Measurements from ENCODE around the gene TMPRSS9.

TMPRSS9 gene

GRCh38 chr19:2420490-2420889 lies 60.4 kb downstream of the TMPRSS9 start:
- H3K4me1 ChIP-seq (ENCODE audit: control insufficient read depth in 1 of 2, insufficient read depth in 2 of 2, low read length in 2 of 2), result peaks cover 0 to 1% of the 10 kb centered on the region in 2 experiments
- no peak for DNase-seq
- H3K23ac ChIP-seq (ENCODE audit: low read length), result no peak overlapping the region
- H2BK12ac ChIP-seq (ENCODE audit: low read length), result no peak overlapping the region
- H3K14ac ChIP-seq (ENCODE audit: low read length), result no peak overlapping the region
- H3K27me3 ChIP-seq (ENCODE audit: insufficient read depth, low read length), result no peaks in the 10 kb centered on the region
- no peak overlapping the region for H4K91ac ChIP-seq (ENCODE audit: low read depth, low read length)
- WGBS (ENCODE audit: extremely low coverage, insufficient coverage, insufficient read length), result no CpG with 5 or more reads among the region's 2 CpGs
- peaks cover 2% of the 10 kb centered on the region for H3K79me1 ChIP-seq (ENCODE audit: low read length)
- peaks cover 15 to 25% of the 10 kb centered on the region in 2 experiments for H3K36me3 ChIP-seq (ENCODE audit: control insufficient read depth in 1 of 2, insufficient read depth in 2 of 2, low read length in 2 of 2)
- no peaks in the 10 kb centered on the region for H3K79me2 ChIP-seq (ENCODE audit: control insufficient read depth, insufficient read depth, low read length, poor library complexity)
- H2BK120ac ChIP-seq (ENCODE audit: insufficient read depth, low read length, poor library complexity), result no peak overlapping the region
- H3K9ac ChIP-seq (ENCODE audit: low read length), result no peak overlapping the region
- no peak overlapping the region for H3K18ac ChIP-seq (ENCODE audit: low read length)
- no peak overlapping the region for H3K4me3 ChIP-seq (ENCODE audit: low read depth, low read length)
- H2AFZ ChIP-seq (ENCODE audit: insufficient read depth, low read length, poor library complexity), result no peak overlapping the region
- no peak overlapping the region for H4K8ac ChIP-seq (ENCODE audit: low read depth, low read length)
- no peak overlapping the region for H2AK5ac ChIP-seq (ENCODE audit: low read length)
- no peaks in the 10 kb centered on the region for H3K9me3 ChIP-seq (ENCODE audit: insufficient read depth, low read depth, low read length)
- H3K4ac ChIP-seq (ENCODE audit: low read depth, low read length), result no peak overlapping the region
- H2BK5ac ChIP-seq (ENCODE audit: low read depth, low read length, poor library complexity), result no peak overlapping the region
- H3K4me2 ChIP-seq (ENCODE audit: low read length), result no peak overlapping the region
- no peak overlapping the region for H4K12ac ChIP-seq (ENCODE audit: low read depth, low read length)
- no peak overlapping the region for H3K27ac ChIP-seq (ENCODE audit: low read depth, low read length)

- Histone ChIP-seq H3K27me3 (ENCODE audit: insufficient read depth, low read length) (no peaks in the 10 kb centered on the region), H4K91ac (ENCODE audit: low read depth, low read length) (no peak overlapping the region), H4K12ac (ENCODE audit: low read depth, low read length) (no peak overlapping the region), H3K4me2 (ENCODE audit: low read length) (no peak overlapping the region), H3K14ac (ENCODE audit: low read length) (no peak overlapping the region), H3K4me3 (ENCODE audit: low read depth, low read length) (no peak overlapping the region), H3K9me3 (ENCODE audit: insufficient read depth, low read depth, low read length) (peaks cover 1% of the 10 kb centered on the region), H3K79me2 (ENCODE audit: control insufficient read depth, insufficient read depth, low read length, poor library complexity) (peaks cover 2% of the 10 kb centered on the region), H3K23ac (ENCODE audit: low read length) (no peak overlapping the region), H3K9ac (ENCODE audit: low read length) (no peak overlapping the region), H2AK5ac (ENCODE audit: low read length) (no peak overlapping the region), H3K4me1 (ENCODE audit: control insufficient read depth in 1 of 2, insufficient read depth in 2 of 2, low read length in 2 of 2) (peaks cover 9 to 13% of the 10 kb centered on the region in 2 experiments), H4K8ac (ENCODE audit: low read depth, low read length) (no peak overlapping the region), H3K36me3 (ENCODE audit: control insufficient read depth in 1 of 2, insufficient read depth in 2 of 2, low read length in 2 of 2) (peaks cover 17 to 25% of the 10 kb centered on the region in 2 experiments), H3K79me1 (ENCODE audit: low read length) (peaks cover 2% of the 10 kb centered on the region), H3K27ac (ENCODE audit: low read depth, low read length) (no peak overlapping the region), H2AFZ (ENCODE audit: insufficient read depth, low read length, poor library complexity) (no peak overlapping the region), H3K18ac (ENCODE audit: low read length) (no peak overlapping the region), H3K4ac (ENCODE audit: low read depth, low read length) (no peak overlapping the region), H2BK120ac (ENCODE audit: insufficient read depth, low read length, poor library complexity) (no peak overlapping the region), H2BK12ac (ENCODE audit: low read length) (no peak overlapping the region), H2BK5ac (ENCODE audit: low read depth, low read length, poor library complexity) (no peak overlapping the region)
- WGBS (ENCODE audit: extremely low coverage, insufficient coverage, insufficient read length), result no CpG with 5 or more reads among the region's 23 CpGs
- no peak for DNase-seq
Observed at GRCh38 chr19:2421581-2422306, 61.7 kb downstream of the TMPRSS9 start.

- H3K4ac ChIP-seq (ENCODE audit: low read depth, low read length), result no peak overlapping the region
- no peaks in the 10 kb centered on the region for H3K27me3 ChIP-seq (ENCODE audit: insufficient read depth, low read length)
- no peak overlapping the region for H2AK5ac ChIP-seq (ENCODE audit: low read length)
- WGBS (ENCODE audit: extremely low coverage, insufficient coverage, insufficient read length), result no CpG with 5 or more reads among the region's 19 CpGs
- H3K23ac ChIP-seq (ENCODE audit: low read length), result no peak overlapping the region
- H3K4me1 ChIP-seq (ENCODE audit: control insufficient read depth in 1 of 2, insufficient read depth in 2 of 2, low read length in 2 of 2), result peaks cover 10 to 16% of the 10 kb centered on the region in 2 experiments
- no peak overlapping the region for H4K91ac ChIP-seq (ENCODE audit: low read depth, low read length)
- H2BK120ac ChIP-seq (ENCODE audit: insufficient read depth, low read length, poor library complexity), result no peak overlapping the region
- no peak overlapping the region for H2AFZ ChIP-seq (ENCODE audit: insufficient read depth, low read length, poor library complexity)
- no peak for DNase-seq
- H3K4me3 ChIP-seq (ENCODE audit: low read depth, low read length), result no peak overlapping the region
- no peak overlapping the region for H2BK12ac ChIP-seq (ENCODE audit: low read length)
- no peak overlapping the region for H4K8ac ChIP-seq (ENCODE audit: low read depth, low read length)
- H3K9ac ChIP-seq (ENCODE audit: low read length), result no peak overlapping the region
- H3K36me3 ChIP-seq (ENCODE audit: control insufficient read depth in 1 of 2, insufficient read depth in 2 of 2, low read length in 2 of 2), result peaks cover 13 to 21% of the 10 kb centered on the region in 2 experiments
- H3K14ac ChIP-seq (ENCODE audit: low read length), result no peak overlapping the region
- no peak overlapping the region for H3K4me2 ChIP-seq (ENCODE audit: low read length)
- H3K79me1 ChIP-seq (ENCODE audit: low read length), result peaks cover 10% of the 10 kb centered on the region
- peaks cover 1% of the 10 kb centered on the region for H3K9me3 ChIP-seq (ENCODE audit: insufficient read depth, low read depth, low read length)
- no peak overlapping the region for H3K27ac ChIP-seq (ENCODE audit: low read depth, low read length)
- no peak overlapping the region for H4K12ac ChIP-seq (ENCODE audit: low read depth, low read length)
- no peak overlapping the region for H3K18ac ChIP-seq (ENCODE audit: low read length)
- H2BK5ac ChIP-seq (ENCODE audit: low read depth, low read length, poor library complexity), result no peak overlapping the region
- peaks cover 11% of the 10 kb centered on the region for H3K79me2 ChIP-seq (ENCODE audit: control insufficient read depth, insufficient read depth, low read length, poor library complexity)
Observed at GRCh38 chr19:2423071-2423914, 63.2 kb downstream of the TMPRSS9 start.

DNA sequence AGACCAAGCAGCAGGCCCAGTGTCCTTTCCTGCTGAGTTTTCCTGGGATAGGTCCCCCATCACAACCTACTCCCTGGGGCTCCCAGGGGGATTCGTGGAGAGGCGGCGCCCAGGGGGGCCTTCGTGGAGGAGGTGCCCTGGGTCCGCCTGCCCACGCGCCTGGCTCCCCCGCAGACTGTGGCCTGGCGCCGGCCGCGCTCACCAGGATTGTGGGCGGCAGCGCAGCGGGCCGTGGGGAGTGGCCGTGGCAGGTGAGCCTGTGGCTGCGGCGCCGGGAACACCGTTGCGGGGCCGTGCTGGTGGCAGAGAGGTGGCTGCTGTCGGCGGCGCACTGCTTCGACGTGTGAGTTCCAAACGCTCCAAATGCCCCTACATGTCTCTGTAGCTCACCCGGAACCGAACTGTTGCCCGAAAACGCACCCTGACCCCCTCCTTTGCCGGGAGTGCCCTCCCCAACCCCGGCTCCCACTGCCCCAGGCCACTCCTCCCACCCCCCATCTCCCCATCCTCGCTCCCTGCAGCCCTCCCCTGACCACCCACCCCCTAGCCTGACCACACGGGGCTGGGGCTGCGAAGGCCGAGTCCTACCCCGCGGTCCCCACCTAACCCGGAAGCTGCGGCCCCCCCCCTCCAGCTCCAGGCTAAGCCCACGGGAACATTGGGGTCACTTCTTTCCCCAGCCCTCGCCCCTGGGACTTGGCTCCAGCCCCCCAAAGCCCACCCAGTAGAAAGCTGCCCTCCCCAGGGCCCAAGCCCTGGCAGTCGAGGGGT lies 64.0 kb downstream of the TMPRSS9 start:
- Histone ChIP-seq H3K14ac (ENCODE audit: low read length) (no peak overlapping the region), H2BK120ac (ENCODE audit: insufficient read depth, low read length, poor library complexity) (no peak overlapping the region), H3K4me2 (ENCODE audit: low read length) (no peak overlapping the region), H4K8ac (ENCODE audit: low read depth, low read length) (no peak overlapping the region), H3K4me3 (ENCODE audit: low read depth, low read length) (no peak overlapping the region), H3K27ac (ENCODE audit: low read depth, low read length) (no peak overlapping the region), H3K36me3 (ENCODE audit: control insufficient read depth in 1 of 2, insufficient read depth in 2 of 2, low read length in 2 of 2) (peaks cover 17 to 27% of the 10 kb centered on the region in 2 experiments), H3K18ac (ENCODE audit: low read length) (no peak overlapping the region), H2BK12ac (ENCODE audit: low read length) (no peak overlapping the region), H2BK5ac (ENCODE audit: low read depth, low read length, poor library complexity) (no peak overlapping the region), H2AK5ac (ENCODE audit: low read length) (no peak overlapping the region), H3K79me1 (ENCODE audit: low read length) (peaks cover 10% of the 10 kb centered on the region), H3K9me3 (ENCODE audit: insufficient read depth, low read depth, low read length) (peaks cover 1% of the 10 kb centered on the region), H3K27me3 (ENCODE audit: insufficient read depth, low read length) (no peaks in the 10 kb centered on the region), H3K4ac (ENCODE audit: low read depth, low read length) (no peak overlapping the region), H4K12ac (ENCODE audit: low read depth, low read length) (no peak overlapping the region), H4K91ac (ENCODE audit: low read depth, low read length) (no peak overlapping the region), H2AFZ (ENCODE audit: insufficient read depth, low read length, poor library complexity) (no peak overlapping the region), H3K9ac (ENCODE audit: low read length) (no peak overlapping the region), H3K79me2 (ENCODE audit: control insufficient read depth, insufficient read depth, low read length, poor library complexity) (peaks cover 11% of the 10 kb centered on the region), H3K23ac (ENCODE audit: low read length) (no peak overlapping the region), H3K4me1 (ENCODE audit: control insufficient read depth in 1 of 2, insufficient read depth in 2 of 2, low read length in 2 of 2) (peaks cover 10 to 17% of the 10 kb centered on the region in 2 experiments)
- WGBS (ENCODE audit: extremely low coverage, insufficient coverage, insufficient read length), result no CpG with 5 or more reads among the region's 46 CpGs
- no peak for DNase-seq
